Esophagus muscularis mucosa (tissue), 3 donors: Measurements from ENCODE around the gene BCR.

ENCODE experiments used
- POLR2A ChIP-seq: fragments of 450-650 bp; IDR thresholded peaks from one replicate; pipeline ENCODE4 v1.6.1; 2017; ENCODE audit warnings: antibody characterized with exemption, moderate library complexity, mild to moderate bottlenecking, low read depth
- TF ChIP-seq, protein P1 (sequence below), 3 experiments: fragments of 200-600 bp in 2 of 3; fragments of 450-650 bp in 1 of 3; sonication (generic) in 2 of 3; IDR thresholded peaks; one replicate each; pipeline ENCODE4 v1.5.1; 2017 to 2019; ENCODE audit warnings: antibody characterized with exemption in 3 of 3, mild to moderate bottlenecking in 2 of 3, moderate library complexity in 1 of 3

DNA sequence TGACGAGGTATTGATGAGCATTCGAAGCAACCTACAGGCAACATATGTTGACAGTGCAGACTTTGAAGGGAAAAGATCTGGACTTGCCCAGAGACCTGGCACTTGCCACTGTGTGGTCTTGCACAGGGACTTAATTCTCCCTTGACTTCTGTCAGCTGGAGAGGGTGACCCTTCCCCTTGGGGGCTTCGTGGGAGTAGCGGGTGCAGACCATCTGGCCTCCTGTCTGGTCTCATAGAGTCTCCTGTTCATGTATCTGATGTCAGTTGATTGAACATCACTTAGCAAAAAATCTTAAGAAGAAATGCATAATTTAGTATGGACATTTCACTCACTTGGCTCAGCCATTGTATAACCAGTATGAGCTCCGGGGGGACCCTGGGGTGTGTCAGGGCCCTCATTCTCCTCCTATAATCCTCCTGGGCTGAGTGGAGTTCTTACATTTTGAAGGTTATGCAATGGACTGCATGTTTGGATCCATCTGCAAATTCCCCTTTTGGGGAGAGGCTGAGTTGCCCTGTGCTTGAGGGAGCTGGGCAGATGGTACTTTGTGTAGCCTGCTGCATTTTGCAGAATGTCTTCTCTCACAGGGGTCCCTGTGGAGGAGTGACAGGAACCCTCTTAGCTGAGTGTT is 13.0 kb downstream of the BCR start:
- TF ChIP-seq POLR2A, result no peak
- TF ChIP-seq, protein P1, sequence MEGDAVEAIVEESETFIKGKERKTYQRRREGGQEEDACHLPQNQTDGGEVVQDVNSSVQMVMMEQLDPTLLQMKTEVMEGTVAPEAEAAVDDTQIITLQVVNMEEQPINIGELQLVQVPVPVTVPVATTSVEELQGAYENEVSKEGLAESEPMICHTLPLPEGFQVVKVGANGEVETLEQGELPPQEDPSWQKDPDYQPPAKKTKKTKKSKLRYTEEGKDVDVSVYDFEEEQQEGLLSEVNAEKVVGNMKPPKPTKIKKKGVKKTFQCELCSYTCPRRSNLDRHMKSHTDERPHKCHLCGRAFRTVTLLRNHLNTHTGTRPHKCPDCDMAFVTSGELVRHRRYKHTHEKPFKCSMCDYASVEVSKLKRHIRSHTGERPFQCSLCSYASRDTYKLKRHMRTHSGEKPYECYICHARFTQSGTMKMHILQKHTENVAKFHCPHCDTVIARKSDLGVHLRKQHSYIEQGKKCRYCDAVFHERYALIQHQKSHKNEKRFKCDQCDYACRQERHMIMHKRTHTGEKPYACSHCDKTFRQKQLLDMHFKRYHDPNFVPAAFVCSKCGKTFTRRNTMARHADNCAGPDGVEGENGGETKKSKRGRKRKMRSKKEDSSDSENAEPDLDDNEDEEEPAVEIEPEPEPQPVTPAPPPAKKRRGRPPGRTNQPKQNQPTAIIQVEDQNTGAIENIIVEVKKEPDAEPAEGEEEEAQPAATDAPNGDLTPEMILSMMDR (IDR thresholded peaks at IDR 0.05), result no peak
